ENCODE measurements around the gene YES1. TPM values are rescaled to one million over a fixed set of nuclear protein-coding genes. Genes with fewer than 3 reads are reported as not detected.

The YES1 gene
- total RNA-seq, 2 donors from 2014 or later, result 62.8 to 78.8 TPM

DNA sequence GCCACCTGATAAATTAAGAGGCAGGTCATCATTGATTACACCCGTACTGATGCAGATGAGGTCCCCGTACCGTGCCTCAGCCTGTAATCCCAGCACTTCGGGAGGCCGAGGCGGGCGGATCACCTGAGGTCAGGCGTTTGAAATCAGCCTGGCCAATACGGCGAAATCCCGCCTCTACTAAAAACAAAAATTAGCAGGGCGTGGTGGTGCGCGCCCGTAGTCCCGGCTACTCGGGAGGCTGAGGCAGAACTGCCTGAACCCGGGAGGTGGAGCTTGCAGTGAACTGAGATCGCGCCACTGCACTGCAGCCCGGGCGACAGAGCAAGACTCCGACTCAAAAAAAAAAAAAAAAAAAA is 98.9 kb downstream of the YES1 start:
- WGBS, 2 experiments (ENCODE audit: insufficient coverage in 1 of 2, insufficient read length in 1 of 2), result 92 to 98% methylated on average over 11 to 21 of the region's 23 CpGs
- H3K36me3 ChIP-seq (ENCODE audit: control insufficient read depth, insufficient read depth, low read length), result peaks cover 5% of the 10 kb centered on the region
- H3K9me3 ChIP-seq (ENCODE audit: control insufficient read depth, low read length), result no peaks in the 10 kb centered on the region
- Mint-ChIP-seq H3K4me1 (peaks cover 8% of the 10 kb centered on the region), H3K27me3 (ENCODE audit: insufficient read depth) (peaks cover 4% of the 10 kb centered on the region), H3K9me3 (peaks cover 15% of the 10 kb centered on the region), H3K4me3 (peak overlapping the region; percentile 84), H3K36me3 (ENCODE audit: low read depth) (peaks cover 15% of the 10 kb centered on the region), H3K27ac (peak overlapping the region; percentile 87)
- H3K27ac ChIP-seq (ENCODE audit: low read depth, low read length), result no peak overlapping the region
- peak overlapping the region; percentile 58 for H3K4me3 ChIP-seq (ENCODE audit: low read length)
- no peaks in the 10 kb centered on the region for H3K4me1 ChIP-seq (ENCODE audit: control insufficient read depth, insufficient read depth, low read length)
- no peaks in the 10 kb centered on the region for H3K27me3 ChIP-seq (ENCODE audit: control insufficient read depth, insufficient read depth, low read length, poor library complexity, severe bottlenecking)
- TF ChIP-seq, protein P1, sequence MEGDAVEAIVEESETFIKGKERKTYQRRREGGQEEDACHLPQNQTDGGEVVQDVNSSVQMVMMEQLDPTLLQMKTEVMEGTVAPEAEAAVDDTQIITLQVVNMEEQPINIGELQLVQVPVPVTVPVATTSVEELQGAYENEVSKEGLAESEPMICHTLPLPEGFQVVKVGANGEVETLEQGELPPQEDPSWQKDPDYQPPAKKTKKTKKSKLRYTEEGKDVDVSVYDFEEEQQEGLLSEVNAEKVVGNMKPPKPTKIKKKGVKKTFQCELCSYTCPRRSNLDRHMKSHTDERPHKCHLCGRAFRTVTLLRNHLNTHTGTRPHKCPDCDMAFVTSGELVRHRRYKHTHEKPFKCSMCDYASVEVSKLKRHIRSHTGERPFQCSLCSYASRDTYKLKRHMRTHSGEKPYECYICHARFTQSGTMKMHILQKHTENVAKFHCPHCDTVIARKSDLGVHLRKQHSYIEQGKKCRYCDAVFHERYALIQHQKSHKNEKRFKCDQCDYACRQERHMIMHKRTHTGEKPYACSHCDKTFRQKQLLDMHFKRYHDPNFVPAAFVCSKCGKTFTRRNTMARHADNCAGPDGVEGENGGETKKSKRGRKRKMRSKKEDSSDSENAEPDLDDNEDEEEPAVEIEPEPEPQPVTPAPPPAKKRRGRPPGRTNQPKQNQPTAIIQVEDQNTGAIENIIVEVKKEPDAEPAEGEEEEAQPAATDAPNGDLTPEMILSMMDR (conservative IDR thresholded peaks at IDR 0.05), result no peak
- no peak overlapping the region for H3K9ac ChIP-seq (ENCODE audit: extremely low read depth, low read length, poor library complexity, severe bottlenecking)
- no peak for DNase-seq

DNA sequence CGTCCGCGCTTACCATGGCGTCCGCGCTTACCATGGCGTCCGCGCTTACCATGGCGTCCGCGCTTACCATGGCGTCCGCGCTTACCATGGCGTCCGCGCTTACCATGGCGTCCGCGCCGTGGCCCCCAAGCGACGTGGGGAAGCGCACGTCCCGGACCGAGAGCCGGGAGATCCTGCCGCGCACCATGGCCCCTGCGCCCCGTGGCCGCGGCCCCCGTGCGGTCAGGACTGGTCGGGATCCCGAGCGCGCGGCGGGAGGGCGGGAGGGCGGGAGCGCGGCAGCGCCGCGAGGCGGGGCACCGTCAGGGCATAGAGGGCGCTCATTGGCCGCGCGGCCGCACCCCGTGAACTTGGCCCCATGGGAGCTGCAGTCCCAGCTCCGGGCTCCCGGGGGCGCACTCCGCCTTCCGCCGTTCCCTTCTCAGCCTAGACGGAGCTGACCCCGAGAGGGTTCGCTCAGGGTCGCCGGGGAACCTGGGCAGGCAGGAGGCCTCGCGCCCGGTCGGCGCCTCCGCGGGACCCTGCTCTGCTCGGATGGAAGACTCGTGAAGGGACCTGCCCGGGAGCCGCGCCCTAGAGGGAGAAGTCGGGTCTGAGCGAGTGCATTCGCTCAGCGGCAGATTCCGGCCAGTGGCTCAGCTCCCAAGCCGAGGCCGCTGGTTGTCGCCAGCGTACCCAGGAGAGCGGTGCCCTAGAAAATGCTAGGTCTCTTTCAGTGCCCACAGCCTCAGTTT is 99.5 kb downstream of the YES1 start, which contains the start of gene ENOSF1:
Gene ENOSF1, minus strand, starts transcription at position 230 of the 734 bp plus-strand sequence. Its CDS starts 43 bp downstream, at position 187.
- Histone ChIP-seq H3K4me1 (ENCODE audit: control insufficient read depth, insufficient read depth, low read length) (no peaks in the 10 kb centered on the region), H3K4me3 (ENCODE audit: low read length) (peak within 1 kb of the TSS; percentile 93), H3K27ac (ENCODE audit: low read depth, low read length) (peak within 1 kb of the TSS; percentile 32), H3K9ac (ENCODE audit: extremely low read depth, low read length, poor library complexity, severe bottlenecking) (peak within 1 kb of the TSS; percentile 82), H3K36me3 (ENCODE audit: control insufficient read depth, insufficient read depth, low read length) (peaks cover 5% of the 10 kb centered on the region), H3K9me3 (ENCODE audit: control insufficient read depth, low read length) (no peaks in the 10 kb centered on the region), H3K27me3 (ENCODE audit: control insufficient read depth, insufficient read depth, low read length, poor library complexity, severe bottlenecking) (no peaks in the 10 kb centered on the region)
- peaks cover 18% of the 10 kb centered on the region for H3K36me3 Mint-ChIP-seq (ENCODE audit: low read depth)
- peaks cover 4% of the 10 kb centered on the region for H3K27me3 Mint-ChIP-seq (ENCODE audit: insufficient read depth)
- peak within 1 kb of the TSS; percentile 87 for H3K27ac Mint-ChIP-seq
- peak; percentile 99 for DNase-seq
- TF ChIP-seq, protein P1 (conservative IDR thresholded peaks at IDR 0.05), result peak; percentile 97
- peak within 1 kb of the TSS; percentile 84 for H3K4me3 Mint-ChIP-seq
- H3K9me3 Mint-ChIP-seq, result peaks cover 15% of the 10 kb centered on the region
- WGBS, 2 experiments (ENCODE audit: insufficient coverage in 1 of 2, insufficient read length in 1 of 2), result 13 to 58% methylated on average over 19 to 82 of the region's 91 CpGs
- peaks cover 8% of the 10 kb centered on the region for H3K4me1 Mint-ChIP-seq

DNA sequence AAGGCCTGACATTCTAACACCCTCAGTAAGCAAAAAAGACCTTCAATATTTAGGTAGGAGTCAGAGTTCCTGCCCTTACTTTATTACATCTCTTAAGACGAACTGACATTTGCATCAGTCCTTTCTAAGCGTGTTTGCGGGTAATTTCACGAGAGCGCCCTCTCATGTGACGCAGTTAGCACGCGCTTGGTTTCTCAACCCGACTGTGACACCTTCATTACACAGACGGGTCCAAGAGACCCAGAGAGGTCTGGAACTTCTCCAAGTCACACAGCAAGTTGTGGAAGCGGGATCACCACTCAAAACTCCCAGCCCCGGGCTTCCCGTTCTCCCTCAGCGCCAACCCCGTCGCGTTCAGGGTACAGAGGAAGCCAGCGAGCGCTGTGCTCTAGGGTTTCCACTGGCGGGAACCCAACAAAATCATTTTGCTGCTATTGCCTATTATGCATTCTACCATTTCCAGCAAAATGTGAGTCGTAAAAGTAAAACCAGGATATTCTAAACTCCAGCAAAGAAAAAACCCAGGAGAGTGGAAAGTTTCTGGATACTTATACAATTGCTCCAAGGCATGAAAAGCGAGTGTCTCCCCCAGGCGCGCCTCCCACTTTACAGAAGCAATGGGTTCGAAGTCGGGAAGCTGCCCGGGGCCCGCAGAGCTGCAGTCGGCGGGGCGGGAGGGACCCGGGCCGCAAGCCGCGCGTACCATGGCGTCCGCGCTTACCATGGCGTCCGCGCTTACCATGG is 100.2 kb downstream of the YES1 start:
- TF ChIP-seq, protein P1 (conservative IDR thresholded peaks at IDR 0.05), result no peak
- H3K4me1 ChIP-seq (ENCODE audit: control insufficient read depth, insufficient read depth, low read length), result no peaks in the 10 kb centered on the region
- H3K27ac ChIP-seq (ENCODE audit: low read depth, low read length), result peak overlapping the region; percentile 32
- H3K9me3 ChIP-seq (ENCODE audit: control insufficient read depth, low read length), result no peaks in the 10 kb centered on the region
- peak overlapping the region; percentile 82 for H3K9ac ChIP-seq (ENCODE audit: extremely low read depth, low read length, poor library complexity, severe bottlenecking)
- peaks cover 15% of the 10 kb centered on the region for H3K9me3 Mint-ChIP-seq
- peak overlapping the region; percentile 56 for H3K27ac Mint-ChIP-seq
- H3K4me3 Mint-ChIP-seq, result peak overlapping the region; percentile 84
- H3K36me3 ChIP-seq (ENCODE audit: control insufficient read depth, insufficient read depth, low read length), result peaks cover 5% of the 10 kb centered on the region
- H3K36me3 Mint-ChIP-seq (ENCODE audit: low read depth), result peaks cover 18% of the 10 kb centered on the region
- H3K4me1 Mint-ChIP-seq, result peaks cover 8% of the 10 kb centered on the region
- H3K27me3 Mint-ChIP-seq (ENCODE audit: insufficient read depth), result peaks cover 4% of the 10 kb centered on the region
- 1% methylated on average over 18 to 42 of the region's 42 CpGs for WGBS, 2 experiments (ENCODE audit: insufficient coverage in 1 of 2, insufficient read length in 1 of 2)
- DNase-seq, result peak; percentile 66
- no peaks in the 10 kb centered on the region for H3K27me3 ChIP-seq (ENCODE audit: control insufficient read depth, insufficient read depth, low read length, poor library complexity, severe bottlenecking)
- peak overlapping the region; percentile 93 for H3K4me3 ChIP-seq (ENCODE audit: low read length)

All from endodermal cell (in vitro differentiated cells).